T-helper 1 cell treated with Interleukin-12 subunit alpha and Interleukin-12 subunit beta and Interleukin-4 antibody, amounts not matched to agents 30 ng/mL and 1 ng/mL, for 36 hours (primary cell): ENCODE measurements around the gene MLH3. TPM values are rescaled to one million over a fixed set of nuclear protein-coding genes. Genes with fewer than 3 reads are reported as not detected.
"Not testable (repeated sequence)": the region's sequence is repeated elsewhere in the genome, so short reads cannot be mapped to it uniquely, and the experiment has no call there.

Experiments
- intact Hi-C: fragments of 100-400 bp; cut with micrococcal nuclease; formaldehyde crosslinking; loops from one replicate; pipeline ENCODE4 v1.15.1; 2024
- total RNA-seq: library from RNA; stranded (reverse); gene quantifications from 2 replicates; pipeline ENCODE4 v1.2.3, GENCODE V29; 2022

Gene MLH3
- total RNA-seq, 1 donor from 2014 or later: 20.2 TPM

DNA sequence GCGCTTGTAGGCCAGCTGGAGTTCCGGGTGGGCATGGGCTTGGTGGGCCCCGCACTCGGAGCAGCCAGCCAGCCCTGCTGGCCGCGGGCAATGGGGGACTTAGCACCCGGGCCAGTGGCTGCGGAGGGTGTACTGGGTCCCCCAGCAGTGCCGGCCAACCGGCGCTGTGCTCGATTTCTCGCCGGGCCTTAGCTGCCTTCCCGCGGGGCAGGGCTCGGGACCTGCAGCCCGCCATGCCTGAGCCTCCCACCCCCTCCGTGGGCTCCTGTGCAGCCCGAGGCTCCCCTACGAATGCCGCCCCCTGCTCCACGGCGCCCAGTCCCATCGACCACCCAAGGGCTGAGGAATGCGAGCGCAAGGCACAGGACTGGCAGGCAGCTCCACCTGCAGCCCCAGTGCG is 57.1 kb downstream of the MLH3 start:
- intact Hi-C loops: not testable (repeated sequence)

DNA sequence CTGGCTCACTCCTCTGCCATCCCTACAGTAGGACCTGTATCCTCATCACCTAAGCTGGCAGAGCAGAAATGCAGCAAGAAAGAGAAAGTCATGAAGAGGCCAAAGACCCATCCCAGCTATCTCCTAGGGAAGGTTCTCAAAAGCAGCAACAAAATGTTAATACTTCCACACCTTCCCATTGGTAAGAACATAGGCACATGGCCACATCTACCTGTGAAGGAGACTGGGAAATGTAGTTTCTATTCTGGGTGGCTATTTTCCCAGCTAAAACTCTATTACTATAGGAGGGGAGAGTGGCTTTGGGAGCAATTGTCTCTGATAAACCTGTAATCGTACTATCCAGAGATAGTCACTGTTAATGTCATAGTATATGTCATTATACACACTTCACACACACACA is 62.3 kb downstream of the MLH3 start:
- intact Hi-C loops: no loop called here

DNA sequence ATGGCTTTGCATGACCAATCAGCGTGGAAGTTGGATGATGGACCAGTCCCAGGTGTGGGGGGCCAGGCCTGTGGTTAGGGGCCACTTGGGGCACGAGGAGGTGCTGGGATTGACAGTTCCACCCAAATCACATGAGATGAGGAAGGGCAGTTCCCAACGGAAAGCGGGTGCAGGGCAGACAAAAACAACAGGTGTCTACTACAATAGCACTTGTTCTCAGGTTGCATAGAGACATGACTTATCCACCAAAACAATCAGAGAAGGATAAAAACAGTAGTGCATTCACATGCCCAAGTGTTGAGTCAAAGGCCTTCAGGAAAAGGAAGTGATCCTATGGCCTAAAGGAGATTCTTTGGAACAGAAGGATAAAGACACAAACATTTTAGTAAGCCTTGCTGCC is 63.1 kb downstream of the MLH3 start:
- intact Hi-C loops: no loop called here

DNA sequence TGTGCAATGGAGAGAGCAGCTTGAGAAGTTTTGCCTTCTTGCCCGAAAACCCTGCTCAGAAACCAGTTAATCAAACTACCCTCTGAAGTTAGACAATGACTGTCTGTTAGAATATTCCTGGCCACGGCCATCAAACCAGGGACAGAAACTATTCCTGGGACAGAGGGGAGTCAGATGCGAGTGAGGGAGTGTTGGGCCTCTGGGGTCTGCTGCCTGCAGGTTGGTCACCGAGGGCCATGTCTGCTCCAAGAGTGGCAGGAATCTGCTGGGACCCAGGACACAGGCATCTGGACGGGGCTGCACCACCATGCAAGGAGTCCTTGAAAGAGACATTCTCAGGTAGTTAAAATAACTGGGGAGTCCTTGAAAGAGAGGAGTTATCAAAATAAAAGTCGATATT is 65.5 kb downstream of the MLH3 start:
- intact Hi-C loops: no loop called here

DNA sequence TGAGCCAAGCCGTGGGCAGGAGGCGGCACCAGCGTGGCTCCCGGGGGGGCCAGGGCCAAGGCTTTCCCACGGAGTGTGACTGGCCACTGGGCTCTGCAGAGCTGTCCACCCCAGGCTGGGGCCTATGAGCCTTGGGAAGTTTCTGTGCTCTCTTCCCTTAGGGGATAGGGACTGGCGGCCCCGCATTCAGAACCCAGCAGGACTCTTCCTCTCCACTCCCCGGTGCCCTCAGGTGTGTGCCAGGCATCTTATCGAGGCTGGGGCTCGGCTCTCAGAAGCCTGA is 66.3 kb downstream of the MLH3 start:
- intact Hi-C loops: no loop called here

DNA sequence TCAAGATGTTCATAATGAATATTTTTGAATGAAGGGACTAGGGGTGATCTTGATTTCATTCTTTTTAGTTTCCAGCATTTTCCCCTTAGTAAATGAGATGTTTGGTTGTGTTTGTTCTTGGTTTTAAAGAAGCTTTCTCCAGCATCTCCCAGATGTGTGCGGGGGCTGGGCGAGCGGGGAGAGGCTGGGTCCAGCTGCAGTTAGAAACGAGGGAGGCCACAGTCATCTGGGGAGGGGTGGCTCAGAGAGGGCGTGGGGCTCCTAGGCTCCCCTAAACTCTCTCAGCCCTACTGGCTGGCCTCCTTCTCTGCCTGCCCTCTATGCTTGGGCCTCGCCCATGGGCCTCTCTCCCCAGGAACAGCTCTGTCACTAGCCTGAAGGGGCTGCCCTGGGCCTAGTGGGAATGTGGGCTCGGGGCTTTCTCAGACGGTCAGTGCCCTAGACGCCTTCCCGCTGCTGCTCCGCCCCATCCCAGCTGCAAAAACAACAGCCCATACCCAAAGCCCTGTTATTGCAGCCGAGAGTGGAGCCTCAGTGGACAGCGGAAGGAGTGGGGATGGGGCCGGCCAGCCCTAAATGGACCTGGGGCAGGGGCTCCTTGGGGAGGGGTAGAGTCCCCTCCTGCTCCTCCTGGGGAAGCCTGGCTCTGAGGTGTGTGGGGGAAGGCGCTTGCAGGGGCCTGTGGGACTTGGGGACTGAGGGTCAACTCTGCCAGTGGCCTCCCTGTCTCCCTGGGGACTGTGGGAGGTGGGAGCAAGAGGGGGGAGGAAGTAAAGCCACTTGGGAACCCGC is 66.8 kb downstream of the MLH3 start:
- intact Hi-C loops: no loop called here

DNA sequence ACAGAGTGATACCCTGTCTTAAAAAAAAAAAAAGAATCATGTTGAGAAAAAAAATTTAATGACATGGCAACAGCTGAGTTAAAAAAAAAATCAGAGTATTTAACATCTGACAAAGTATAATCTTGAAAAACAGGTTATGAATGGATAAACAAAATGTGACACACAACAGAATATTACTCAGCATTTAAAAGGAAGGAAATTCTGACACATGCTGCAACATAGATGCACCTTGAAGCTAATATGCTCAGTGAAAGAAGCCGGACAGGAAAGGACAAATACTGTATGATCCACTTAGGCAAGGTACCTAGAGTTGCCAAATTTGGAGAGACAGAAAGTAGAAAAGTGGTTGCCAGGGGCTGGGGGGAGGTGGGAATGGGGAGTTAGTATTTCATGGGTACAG is 67.9 kb downstream of the MLH3 start:
- intact Hi-C loops: no loop called here

DNA sequence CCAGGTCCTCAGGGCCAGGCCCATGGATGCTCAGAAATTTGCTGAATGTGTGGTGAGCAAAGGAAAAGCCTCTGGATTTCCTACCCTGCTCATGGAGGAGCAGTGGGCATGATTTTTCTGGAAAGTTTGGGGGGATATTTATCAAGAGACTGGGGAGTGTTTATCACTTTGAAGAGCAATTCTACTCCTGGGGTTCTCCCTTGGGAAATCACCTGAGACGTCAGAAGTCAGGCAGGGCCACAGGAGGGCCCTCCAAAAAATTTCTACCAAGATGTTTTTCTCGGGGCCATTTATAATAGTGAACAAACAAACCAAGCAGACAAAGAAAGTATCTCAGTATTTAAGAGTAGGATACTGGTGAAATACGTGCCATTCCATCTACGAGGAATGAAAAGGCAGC is 68.6 kb downstream of the MLH3 start:
- intact Hi-C loops: no loop called here

DNA sequence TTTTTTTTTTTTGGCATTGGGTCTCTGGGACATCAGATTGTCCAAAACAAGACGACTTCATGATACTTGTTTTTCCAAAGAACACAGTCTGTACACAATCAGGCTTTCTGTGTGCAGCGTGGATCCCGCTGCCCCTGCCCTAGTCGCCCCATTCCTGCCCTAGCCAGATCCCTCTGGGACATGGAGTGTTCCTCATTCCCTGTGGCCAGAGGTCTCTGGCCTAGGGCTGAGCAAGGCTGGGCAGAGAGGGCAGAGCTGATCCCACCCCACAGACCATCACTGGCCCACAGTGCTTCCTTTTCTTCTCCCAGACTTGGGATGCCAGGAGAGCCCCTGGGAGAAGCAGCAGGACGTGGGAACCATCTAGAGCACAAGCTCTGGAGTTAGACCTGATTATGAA is 69.4 kb downstream of the MLH3 start:
- intact Hi-C loops: no loop called here

DNA sequence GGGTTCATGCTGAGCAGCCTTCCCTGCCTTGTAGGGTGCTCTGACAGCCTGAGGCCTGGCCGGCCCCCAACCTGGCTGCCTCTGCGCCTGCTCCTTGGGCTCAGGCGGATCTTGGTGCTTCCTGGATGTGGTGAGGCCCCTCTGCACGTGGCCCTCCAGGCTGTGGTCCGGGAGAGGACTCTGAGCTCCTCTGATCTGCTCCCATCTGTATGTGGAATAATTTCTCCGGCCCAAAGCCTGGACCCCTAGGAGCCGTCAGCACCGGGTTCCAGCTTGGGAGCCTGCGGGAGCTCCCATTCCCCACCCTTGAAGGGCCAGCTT is 69.8 kb downstream of the MLH3 start:
- intact Hi-C loops: no loop called here

DNA sequence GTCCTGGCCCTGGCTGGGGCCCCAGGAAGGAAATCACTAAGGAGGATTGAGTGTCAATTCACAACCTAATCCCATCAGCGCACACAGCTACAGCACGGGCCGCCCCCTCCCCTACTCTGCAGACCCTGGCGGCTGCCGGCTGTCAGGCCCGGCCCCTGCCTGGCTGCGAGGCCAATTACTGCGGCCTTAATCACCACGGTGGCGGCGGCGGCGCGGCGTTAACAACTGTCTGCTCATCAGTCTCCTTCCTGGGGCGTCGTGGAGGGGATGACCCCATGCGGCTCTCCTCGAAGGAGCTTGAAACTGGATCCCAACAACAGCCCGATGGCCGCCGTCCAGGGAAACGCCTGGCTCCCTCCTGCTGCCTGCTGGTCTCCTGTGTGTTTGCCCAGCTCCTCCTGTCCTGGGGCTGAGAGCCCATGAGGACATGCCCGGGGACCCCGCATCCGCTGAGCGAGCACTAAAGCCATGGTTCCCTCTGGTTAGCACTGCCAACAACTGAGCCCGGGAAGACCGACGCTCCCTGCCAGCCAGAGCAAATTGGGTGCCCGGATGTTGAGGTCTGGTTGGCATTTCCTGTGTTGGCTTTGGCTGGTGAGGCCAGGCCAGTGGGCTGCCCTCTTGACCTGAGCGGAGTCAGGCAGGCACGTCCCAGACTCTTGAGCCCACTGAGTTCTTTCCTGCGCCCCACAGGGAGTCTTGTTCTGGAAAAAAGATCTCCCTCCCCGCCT is 70.4 kb downstream of the MLH3 start:
- intact Hi-C loops: no loop called here

DNA sequence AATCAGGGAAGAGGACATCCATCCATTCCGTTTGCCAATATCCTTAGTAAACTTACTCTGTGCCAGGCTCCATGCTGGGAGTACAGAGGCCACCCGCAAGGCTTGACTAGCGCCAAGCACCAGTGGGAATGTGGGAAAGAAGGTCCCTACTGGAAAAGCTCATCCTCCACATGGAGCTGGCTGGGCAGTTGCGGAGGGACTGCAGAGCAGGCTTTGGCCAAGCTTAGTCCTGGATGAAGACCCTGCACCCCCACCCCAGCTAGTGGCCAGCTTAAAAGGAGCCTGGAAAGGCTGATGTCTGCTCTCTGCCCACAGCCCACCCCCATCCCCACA is 70.9 kb downstream of the MLH3 start:
- intact Hi-C loops: no loop called here

DNA sequence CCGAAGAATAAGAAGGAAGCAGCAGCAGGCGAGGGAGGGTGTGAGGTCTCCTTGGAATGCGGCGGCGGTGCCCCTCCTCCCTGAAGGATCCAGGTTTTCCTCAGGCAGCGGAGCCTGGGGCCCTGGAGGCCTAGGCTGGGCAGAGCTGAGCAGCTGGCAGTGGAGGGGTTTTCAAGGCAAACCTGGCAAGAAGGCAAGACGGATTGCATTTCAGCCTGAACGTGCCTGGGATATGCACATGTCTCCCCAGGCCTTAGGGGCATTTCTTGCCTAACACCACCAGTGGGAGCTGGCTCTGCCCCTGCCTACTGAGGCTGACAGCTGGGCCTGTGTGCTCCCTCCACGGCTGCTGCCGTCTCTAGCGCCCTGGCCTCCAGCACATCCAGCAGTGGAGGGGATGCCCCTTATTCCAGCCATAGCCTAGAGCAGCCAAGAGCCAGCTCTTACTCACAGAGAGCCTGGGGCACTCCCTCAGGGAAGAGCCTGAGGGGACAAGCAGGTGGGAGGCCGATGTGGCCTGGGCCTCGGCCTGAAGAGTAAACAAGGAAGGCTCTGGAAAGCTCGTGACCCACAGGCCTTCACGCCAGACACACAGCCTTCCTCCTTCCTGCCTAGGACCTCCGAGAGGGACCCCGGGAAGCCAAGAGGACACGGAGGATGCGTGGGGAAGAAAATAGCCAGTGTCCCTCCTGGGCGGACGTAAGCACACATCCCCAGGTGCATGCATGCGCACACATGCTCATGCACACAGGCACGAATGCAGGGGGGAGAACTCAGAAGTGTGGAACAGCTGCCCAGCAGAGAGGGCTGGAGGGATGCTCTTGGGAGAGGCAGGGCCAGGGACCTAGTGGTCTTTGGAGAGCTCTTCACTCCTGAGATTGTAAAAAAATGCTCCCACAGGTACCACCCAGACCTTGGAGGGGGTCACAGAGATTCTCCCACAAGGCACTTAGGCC is 71.5 kb downstream of the MLH3 start:
- intact Hi-C loops: no loop called here

DNA sequence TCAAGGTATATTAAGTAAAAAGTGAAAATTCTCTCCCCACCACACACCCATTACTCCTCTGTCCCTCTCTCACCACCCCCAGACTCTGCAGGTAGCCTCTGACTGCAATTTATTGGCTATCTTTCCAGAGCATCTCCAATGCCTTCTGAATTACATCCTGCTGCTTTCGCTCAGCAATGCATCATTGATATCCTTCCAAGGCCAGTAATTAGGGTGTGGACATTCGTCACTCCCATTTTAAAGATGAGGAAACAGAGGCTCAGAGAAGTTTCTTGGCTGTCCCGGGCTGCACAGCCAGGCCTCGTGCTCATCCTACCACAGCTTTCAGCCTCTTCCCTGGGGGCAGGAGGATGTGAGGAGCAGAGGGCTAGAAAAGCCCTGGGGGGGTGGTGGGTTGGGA is 72.2 kb downstream of the MLH3 start:
- intact Hi-C loops: no loop called here

DNA sequence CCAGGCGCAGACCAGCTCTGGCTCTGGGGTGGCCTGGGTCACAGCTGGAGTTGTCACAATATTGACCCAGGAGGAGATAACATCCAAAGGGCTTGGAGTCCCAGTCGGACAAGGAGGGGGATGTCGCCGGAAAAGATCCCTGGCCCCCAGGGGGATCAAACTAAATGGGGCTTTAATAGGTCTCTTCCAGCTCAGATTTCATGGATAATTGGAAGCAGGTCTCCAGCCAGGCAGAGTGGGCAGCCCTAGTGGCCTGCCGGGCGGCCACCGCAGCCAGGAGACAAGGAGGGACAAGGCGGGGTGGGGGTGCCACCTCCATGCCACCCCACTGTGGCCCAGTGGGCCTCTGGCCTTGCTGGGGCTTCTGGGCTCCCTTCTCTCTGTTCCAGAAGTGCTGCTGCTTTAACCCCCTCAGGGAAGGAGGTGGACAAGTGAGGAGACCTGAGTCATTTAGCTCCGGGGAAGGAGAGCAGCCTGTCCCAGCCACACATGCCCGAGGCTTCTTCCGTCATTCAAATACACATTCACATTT is 72.8 kb downstream of the MLH3 start:
- intact Hi-C loops: no loop called here

DNA sequence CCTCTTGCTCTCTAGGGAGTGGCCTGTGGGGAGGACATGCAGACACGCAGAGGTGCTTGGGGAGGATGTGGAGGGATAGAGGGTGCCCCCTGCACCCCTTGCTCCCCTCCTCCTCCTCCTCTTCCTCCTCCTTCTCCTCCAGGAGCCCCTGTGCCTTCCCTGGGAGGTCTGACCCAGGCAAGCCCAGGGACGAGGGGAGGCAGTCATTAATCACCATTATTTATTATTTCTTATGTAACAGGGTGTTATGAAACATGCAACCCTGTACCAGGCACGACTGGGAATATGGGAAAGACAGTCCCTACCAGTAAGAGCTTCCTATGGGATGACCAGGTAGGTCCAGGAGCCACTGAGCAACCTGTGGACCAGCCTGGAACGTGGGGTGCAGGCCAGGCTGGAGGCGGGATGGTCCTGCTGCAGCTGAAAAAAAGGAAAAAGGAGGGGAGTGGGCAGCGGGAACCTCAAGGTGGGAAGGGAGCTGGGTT is 73.3 kb downstream of the MLH3 start:
- intact Hi-C loops: no loop called here

DNA sequence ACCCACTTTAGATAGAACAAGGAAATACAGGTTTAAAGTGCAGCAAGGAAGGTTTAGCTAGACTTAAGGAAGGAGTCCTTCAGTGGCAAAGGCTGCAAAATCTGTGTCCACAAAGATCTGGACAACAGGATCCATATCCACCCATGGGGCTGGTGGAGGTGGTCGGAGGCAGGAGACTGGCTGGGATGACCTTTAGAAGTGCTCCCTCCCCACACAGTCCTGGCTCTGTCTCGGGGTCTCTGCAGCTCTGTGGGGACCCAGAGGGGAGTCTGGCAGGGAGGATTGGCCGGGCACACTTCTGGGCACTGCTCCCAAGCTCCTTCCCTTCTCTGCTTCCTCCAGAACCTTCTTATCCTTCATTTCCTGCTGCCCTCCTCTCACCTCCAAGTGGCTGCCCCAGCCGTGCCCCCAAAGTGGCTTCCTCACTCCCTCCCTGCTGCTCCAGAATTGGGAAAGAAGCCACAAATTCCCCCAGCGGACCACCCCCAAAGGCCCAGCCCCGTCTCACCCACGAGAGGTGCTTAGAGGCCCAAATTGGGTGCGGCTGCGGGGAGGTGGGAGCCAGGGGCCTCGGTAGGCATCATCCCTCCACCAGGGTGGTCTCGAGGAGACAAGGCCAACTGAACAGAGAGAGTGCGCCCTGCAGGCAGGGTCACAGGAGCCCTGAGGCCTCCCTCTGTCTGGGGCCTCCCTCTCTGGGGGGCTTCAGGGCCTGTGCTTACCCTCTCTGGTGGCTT is 73.9 kb downstream of the MLH3 start:
- intact Hi-C loops: no loop called here

DNA sequence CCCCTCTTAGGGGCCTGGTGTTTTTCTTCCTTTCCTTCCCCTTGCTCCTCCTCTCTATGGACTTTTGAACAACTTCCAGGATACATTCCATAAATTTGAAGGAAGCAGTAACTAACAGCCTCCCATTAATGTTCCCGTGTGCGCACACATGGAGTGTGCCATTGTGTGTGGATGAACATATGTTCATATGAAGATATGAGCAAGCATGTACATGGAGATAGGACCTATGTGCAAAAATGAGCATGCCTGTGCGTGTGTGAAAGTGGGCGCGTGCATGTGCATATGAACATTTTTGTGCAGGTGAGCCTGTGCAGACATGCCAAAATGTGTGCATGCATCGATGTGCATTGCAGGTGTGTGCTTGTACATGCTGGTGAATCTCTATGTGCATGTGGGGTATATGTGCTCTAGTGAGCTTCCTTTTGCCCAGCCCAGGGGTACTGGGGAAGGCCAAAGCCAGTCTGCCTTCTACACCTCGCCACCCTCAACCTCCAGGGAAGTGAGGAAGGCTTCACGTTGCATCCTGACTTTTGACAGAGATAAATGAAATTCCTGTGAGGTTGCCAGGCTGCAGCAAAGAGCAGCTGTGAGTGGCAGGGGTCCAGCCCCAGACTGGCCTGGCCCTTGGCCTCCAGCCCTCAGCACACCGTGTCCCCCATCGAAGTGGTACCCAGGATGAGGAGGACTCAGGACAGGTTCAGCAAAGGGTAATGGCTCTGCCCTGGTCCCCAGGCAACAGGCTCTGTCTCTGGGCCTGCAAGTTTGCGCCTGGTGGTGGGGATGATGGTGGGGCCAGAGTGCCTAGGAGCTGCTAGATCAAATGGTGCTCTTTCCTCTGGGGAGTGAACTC is 74.8 kb downstream of the MLH3 start:
- intact Hi-C loops: no loop called here

DNA sequence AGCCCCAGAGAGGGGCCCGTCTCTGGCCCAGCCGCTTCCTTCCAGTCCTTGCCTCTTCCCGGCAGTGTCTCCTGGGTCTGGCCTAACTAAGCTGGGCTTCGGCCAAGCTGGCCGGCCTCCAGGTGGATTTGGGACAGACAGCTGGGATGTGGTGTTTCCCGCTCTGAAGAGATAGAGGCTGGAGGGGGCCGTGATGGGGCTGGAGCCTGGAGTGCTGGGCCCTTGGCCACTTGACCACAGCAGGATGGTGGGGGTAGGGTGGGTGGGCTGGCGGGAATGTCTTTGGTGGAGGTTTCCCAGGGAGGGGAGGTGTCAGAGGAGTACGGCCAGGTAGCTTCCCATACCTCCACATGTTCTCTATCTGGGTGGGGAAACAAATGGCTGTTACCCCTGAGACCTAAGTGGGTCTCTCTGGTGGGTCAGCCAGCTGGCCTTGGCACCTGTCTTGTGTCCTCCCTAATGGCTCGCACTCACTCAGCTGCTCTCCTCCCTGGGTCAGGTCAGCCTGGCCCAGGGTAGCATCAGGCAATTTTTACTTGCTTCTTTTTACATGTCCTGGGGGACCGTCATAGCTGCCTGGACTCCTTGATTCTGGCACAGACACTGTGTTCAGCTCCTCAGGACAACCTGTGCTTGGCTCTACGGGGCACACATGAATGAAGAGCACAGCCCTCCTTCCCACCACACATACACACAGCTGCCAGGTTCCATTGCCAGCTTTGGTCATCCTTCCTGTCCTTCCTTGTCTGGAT is 76.0 kb downstream of the MLH3 start:
- intact Hi-C loops: no loop called here
